ENCODE measurements around the gene IFNG. TPM values are rescaled to one million over a fixed set of nuclear protein-coding genes. Genes with fewer than 3 reads are reported as not detected.
A peak's percentile ranks its signal among the peaks of the same experiment; 100 is the strongest.

IFNG gene
- total and polyA plus RNA-seq, 10 of the 15 experiments (the other 5 are each of a cell fraction or from before 2014, with no cell fraction given), result 0.10 to 1.4 (median 0.25) TPM; not detected in 2

- ATAC-seq (peak; percentile 77), DNase-seq (ENCODE audit: low read depth, low spot score) (peak; percentile 35), FAIRE-seq (peak; percentile 75)
- Histone ChIP-seq H3K27me3 (replicated peaks in 1 of 2; ENCODE audit: control insufficient read depth in 2 of 2, insufficient read depth in 2 of 2, low read length in 1 of 2) (peaks cover 0 to 6% of the 10 kb centered on the region in 2 experiments; a peak in 1 of 4 replicates), H4K20me1 (ENCODE audit: control insufficient read depth, insufficient read depth) (no peaks in the 10 kb centered on the region), H3K27ac (ENCODE audit: control insufficient read depth, insufficient read depth) (no peak overlapping the region), H3K9me3 (replicated peaks; ENCODE audit: control insufficient read depth, insufficient read depth, low read length) (no peaks in the 10 kb centered on the region; the same call in 2 of the 3 replicates), H3K4me2 (ENCODE audit: control insufficient read depth, insufficient read depth) (peak overlapping the region; percentile 77), H3K9ac (ENCODE audit: control insufficient read depth, insufficient read depth, low read length) (no peak overlapping the region), H2AFZ (ENCODE audit: control insufficient read depth, low read depth, low read length) (no peak overlapping the region), H3K79me2 (ENCODE audit: control insufficient read depth, insufficient read depth, low read length) (no peaks in the 10 kb centered on the region), H3K4me3 (no peak overlapping the region), H3K36me3 (ENCODE audit: control insufficient read depth in 2 of 2, insufficient read depth in 2 of 2, low read length in 1 of 2) (no peaks in the 10 kb centered on the region), H3K4me1 (ENCODE audit: control insufficient read depth, insufficient read depth, low read length) (peaks cover 18% of the 10 kb centered on the region)
- ChIA-PET RAD21 (ENCODE audit: unreplicated experiment) (no interaction called here), CTCF (no interaction called here), SMC1A (ENCODE audit: uncharacterized antibody, unreplicated experiment) (no interaction called here), POLR2A (no interaction called here)
- no TSS peak for BruUV-seq (replicated peaks)
- 27% methylated on average over 4 of the region's 4 CpGs for WGBS (ENCODE audit: insufficient coverage, insufficient replicate concordance, low lambda C conversion rate, missing lambda C conversion rate)
- intact Hi-C loops (cut with micrococcal nuclease; ENCODE audit: unreplicated experiment), result no loop called here
- TF ChIP-seq MEF2B (IDR thresholded peaks at IDR 0.05; ENCODE audit: partially characterized antibody, poor library complexity, severe bottlenecking) (no peak), POLR2AphosphoS2 (IDR thresholded peaks at IDR 0.05; ENCODE audit: low read depth, low read length) (no peak), RELA (IDR thresholded peaks at IDR 0.05; ENCODE audit: borderline replicate concordance, partially characterized antibody) (no peak), MTA2 (IDR thresholded peaks at IDR 0.05; ENCODE audit: low read depth) (0 out of 2 replicates have a peak, but pooled peaks have one; percentile 31), RBBP5 (conservative IDR thresholded peaks at IDR 0.05) (no peak), CREB1 (IDR thresholded peaks at IDR 0.05; ENCODE audit: low read depth) (peak; percentile 43; the same call in 1 of the 2 replicates), PML (IDR thresholded peaks at IDR 0.05; ENCODE audit: low read length) (no peak), ZNF274 (IDR thresholded peaks at IDR 0.05; ENCODE audit: insufficient read depth, insufficient read length) (no peak), NFIC (IDR thresholded peaks at IDR 0.05; ENCODE audit: low read depth, low read length) (peak; percentile 41; the same call in 1 of the 2 replicates), ZZZ3 (IDR thresholded peaks at IDR 0.05; ENCODE audit: control insufficient read depth, insufficient read length, low read depth) (no peak), SRF (IDR thresholded peaks at IDR 0.05; ENCODE audit: low read depth in 2 of 2, low read length in 2 of 2) (no peak), ATF7 (IDR thresholded peaks at IDR 0.05; ENCODE audit: low read depth) (peak; percentile 37; the same call in 1 of the 2 replicates), CEBPB (IDR thresholded peaks at IDR 0.05; ENCODE audit: borderline replicate concordance in 1 of 2, low read depth in 2 of 2, low read length in 2 of 2) (no peak), STAT3 (IDR thresholded peaks at IDR 0.05; ENCODE audit: low read depth, low read length) (no peak), DPF2 (IDR thresholded peaks at IDR 0.05) (no peak), RUNX3 (IDR thresholded peaks at IDR 0.05; ENCODE audit: low read length) (peak; percentile 61), KLF5 (IDR thresholded peaks at IDR 0.05; ENCODE audit: partially characterized antibody) (no peak), CHD4 (IDR thresholded peaks at IDR 0.05) (no peak), EP300 (IDR thresholded peaks at IDR 0.05; ENCODE audit: borderline replicate concordance in 1 of 2, control insufficient read depth in 1 of 2, low read depth in 2 of 2, low read length in 2 of 2) (peak; percentile 42 to 52; a peak in 2 of 4 replicates), CHD2 (IDR thresholded peaks at IDR 0.05; ENCODE audit: borderline replicate concordance, low read depth, low read length) (no peak), POU2F2 (IDR thresholded peaks at IDR 0.05; ENCODE audit: borderline replicate concordance, low read depth, low read length) (peak; percentile 88), CREM (IDR thresholded peaks at IDR 0.05; ENCODE audit: low read depth) (0 out of 2 replicates have a peak, but pooled peaks have one; percentile 26)
- in situ Hi-C loops (cut with MboI), result no loop called here
Observed at GRCh38 chr12:68163560-68164081, 4.1 kb upstream of the IFNG start.
